ENCODE data around the gene CHN2.
"Not testable (repeated sequence)": the region's sequence is repeated elsewhere in the genome, so short reads cannot be mapped to it uniquely, and the experiment has no call there.

The CHN2 gene

DNA sequence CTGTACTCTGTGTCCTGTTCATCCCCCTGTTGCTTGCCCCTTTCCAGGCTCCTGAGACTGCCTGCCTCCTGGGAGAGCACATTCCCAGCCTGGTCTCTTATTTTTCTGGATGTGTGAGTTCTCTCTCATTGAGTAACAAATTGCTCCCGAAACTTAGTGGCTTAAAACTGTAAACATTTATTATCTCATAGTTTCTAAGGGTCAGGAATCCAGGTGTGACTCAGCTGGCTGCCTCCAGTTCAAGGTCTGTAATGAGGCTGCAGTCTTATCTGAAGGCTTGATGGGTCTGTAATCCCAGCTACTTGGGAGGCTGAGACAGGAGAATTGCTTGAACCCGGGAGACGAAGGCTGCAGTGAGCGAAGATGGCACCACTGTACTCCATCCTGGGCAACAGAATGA, 315.5 kb downstream of the CHN2 start:
- no peak for DNase-seq

DNA sequence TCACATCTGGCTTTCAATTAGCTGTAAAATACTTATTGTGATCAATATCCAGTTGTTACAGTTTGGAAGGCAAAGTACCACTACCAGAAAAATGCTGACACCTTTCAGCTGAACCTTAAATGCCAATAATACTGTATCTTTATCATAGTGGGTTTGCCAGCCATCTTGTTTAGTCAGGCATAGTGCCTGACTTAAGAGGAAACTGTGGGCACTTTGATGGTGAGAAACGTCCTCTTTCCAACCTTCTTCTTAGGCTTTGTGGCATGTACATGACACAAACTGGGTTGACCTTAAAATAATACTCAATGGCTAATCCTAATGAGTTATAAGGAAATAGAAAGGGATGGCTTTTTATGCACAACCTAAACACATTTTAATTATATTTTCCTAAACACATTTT, 316.8 kb downstream of the CHN2 start:
- DNase-seq: no peak

GRCh38 chr7:29511851-29512250, 317.3 kb downstream of the CHN2 start:
- DNase-seq: no peak

DNA sequence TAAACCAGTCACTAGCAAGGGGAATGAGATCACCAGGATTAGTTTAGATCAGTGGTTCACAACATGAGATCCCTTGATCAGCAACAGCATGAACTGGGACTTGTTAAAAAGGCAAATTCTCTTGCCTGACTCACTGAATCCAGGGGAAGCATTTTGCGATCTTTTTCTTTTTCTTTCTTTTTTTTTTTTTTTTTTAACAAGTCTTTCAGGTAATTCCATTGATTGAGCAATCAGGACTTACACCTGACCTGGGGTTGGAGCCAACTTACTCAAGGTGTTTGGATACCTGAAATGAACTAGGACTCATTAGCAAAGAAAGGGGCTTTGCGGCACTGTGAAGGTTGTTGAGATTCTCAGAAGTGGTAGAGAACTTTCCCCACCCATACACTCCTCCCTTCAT, 321.9 kb downstream of the CHN2 start:
- DNase-seq: no peak

GRCh38 chr7:29518616-29519015, 324.0 kb downstream of the CHN2 start:
- no peak for DNase-seq

- DNase-seq: no peak
These were observed 329.2 kb downstream of the CHN2 start for GRCh38 chr7:29523728-29524127.

GRCh38 chr7:29527505-29528108, 333.0 kb downstream of the CHN2 start:
- no peak for DNase-seq

GRCh38 chr7:29528526-29528925, 334.0 kb downstream of the CHN2 start:
- not testable (repeated sequence) for DNase-seq

Data from midbrain (tissue), 1 donor.